Measurements from ENCODE around the gene ANGPTL2. TPM values are rescaled to one million over a fixed set of nuclear protein-coding genes. Genes with fewer than 3 reads are reported as not detected.

Gene ANGPTL2
- total RNA-seq, 1 experiment from 2014 or later: 5.1 TPM

- Histone ChIP-seq H2BK12ac (ENCODE audit: insufficient read length, low read depth, low read length) (no peak overlapping the region), H4K20me1 (ENCODE audit: control insufficient read depth, insufficient read depth, insufficient read length) (no peaks in the 10 kb centered on the region), H4K91ac (ENCODE audit: insufficient read length, low read depth, low read length) (no peak overlapping the region), H3K9ac (ENCODE audit: extremely low read depth, insufficient read length, low read length) (no peak overlapping the region), H2BK120ac (ENCODE audit: low read depth, low read length, poor library complexity, severe bottlenecking) (no peak overlapping the region), H3K79me2 (ENCODE audit: insufficient read depth, low read length) (no peaks in the 10 kb centered on the region), H4K5ac (ENCODE audit: insufficient read length, low read depth, low read length) (no peak overlapping the region), H2AK5ac (ENCODE audit: insufficient read length, low read length) (no peak overlapping the region), H3K4me2 (ENCODE audit: insufficient read depth, insufficient read length, low read length) (no peak overlapping the region), H3K27me3 (ENCODE audit: insufficient read depth, low read length) (no peaks in the 10 kb centered on the region), H3K23ac (ENCODE audit: insufficient read length, low read depth, low read length) (no peak overlapping the region), H3K9me3 (ENCODE audit: control insufficient read depth, low read depth, low read length) (no peaks in the 10 kb centered on the region), H3K56ac (ENCODE audit: insufficient read length, low read depth, low read length) (no peak overlapping the region), H3K14ac (ENCODE audit: insufficient read depth, low read length) (no peak overlapping the region), H2BK5ac (ENCODE audit: insufficient read length, low read length) (no peak overlapping the region), H2BK15ac (ENCODE audit: low read depth, low read length) (no peak overlapping the region), H3K23me2 (ENCODE audit: insufficient read length, low read depth, low read length, poor library complexity, severe bottlenecking) (peaks cover 10% of the 10 kb centered on the region), H2AFZ (ENCODE audit: low read length) (no peak overlapping the region), H3K4ac (ENCODE audit: low read depth, low read length) (no peak overlapping the region), H3K79me1 (ENCODE audit: insufficient read depth, low read depth, low read length, poor library complexity, severe bottlenecking) (no peaks in the 10 kb centered on the region), H2BK20ac (ENCODE audit: low read depth, low read length, poor library complexity, severe bottlenecking) (no peak overlapping the region), H4K8ac (replicated peaks; ENCODE audit: insufficient read length, low read depth, low read length) (no peak overlapping the region), H3K18ac (ENCODE audit: insufficient read length, low read depth, low read length) (no peak overlapping the region), H3T11ph (ENCODE audit: low read length) (no peak overlapping the region), H3K27ac (ENCODE audit: insufficient read length, low read depth, low read length) (no peak overlapping the region), H3K4me1 (ENCODE audit: insufficient read depth, low read length) (no peaks in the 10 kb centered on the region)
- TF ChIP-seq CTCF (conservative IDR thresholded peaks at IDR 0.05): no peak
- no CpG with 5 or more reads among the region's 2 CpGs for WGBS (ENCODE audit: extremely low coverage, insufficient read length, low lambda C conversion rate)
- peaks cover 0 to 4% (median 0%) of the 10 kb centered on the region in 3 experiments; a peak in 2 of 7 replicates for H3K36me3 Mint-ChIP-seq (ENCODE audit: insufficient read depth in 1 of 3, low read depth in 3 of 3)
- no peaks in the 10 kb centered on the region; a peak in 2 of 5 replicates for H3K9me3 Mint-ChIP-seq
- peaks cover 11% of the 10 kb centered on the region for H3K27me3 Mint-ChIP-seq (ENCODE audit: low read depth)
- H3K27ac Mint-ChIP-seq: no peak overlapping the region
- H3K4me3 Mint-ChIP-seq: no peak overlapping the region
- peaks cover 26% of the 10 kb centered on the region in 2 experiments for H3K4me1 Mint-ChIP-seq
- no peak for DNase-seq
Measured at GRCh38 chr9:127124792-127125191, 2.4 kb upstream of the ANGPTL2 start.
